IPS-NIHi7 (cell line): ENCODE data around the gene OCLN.
A peak's percentile ranks its signal among the peaks of the same experiment; 100 is the strongest.
"Not testable (repeated sequence)": the region's sequence is repeated elsewhere in the genome, so short reads cannot be mapped to it uniquely, and the experiment has no call there.

Experiments used
- DNase-seq: peaks from one replicate; pipeline ENCODE4 v3.0.0; 2012; ENCODE audit warnings: mixed read lengths; ENCODE audit errors: extremely low spot score

The OCLN gene

GRCh38 chr5:69491027-69491426 lies 1.6 kb upstream of the OCLN start:
- no peak for DNase-seq

DNA sequence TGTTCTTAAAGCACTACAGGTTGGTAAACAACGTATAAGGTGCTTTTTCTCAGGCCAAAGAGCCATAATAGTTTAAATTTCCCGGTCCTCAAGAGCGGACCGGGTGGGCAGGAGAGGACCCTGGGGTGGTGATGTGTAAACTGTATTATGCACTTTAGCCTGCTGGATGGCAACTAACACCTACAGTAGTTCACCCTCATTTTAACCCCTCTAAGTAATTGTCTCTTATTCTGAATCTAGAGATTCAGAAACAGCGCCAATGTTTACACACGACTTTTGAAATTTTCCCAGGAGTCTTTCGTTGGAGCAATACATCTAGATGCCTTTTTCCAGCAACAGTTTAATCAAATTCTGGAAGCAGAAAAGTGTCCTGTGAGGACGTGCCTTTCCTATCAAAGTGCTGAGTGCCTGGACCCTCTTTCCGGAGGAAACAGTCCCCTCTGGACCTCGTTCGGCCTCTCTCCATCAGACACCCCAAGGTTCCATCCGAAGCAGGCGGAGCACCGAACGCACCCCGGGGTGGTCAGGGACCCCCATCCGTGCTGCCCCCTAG lies 676 bp upstream of the OCLN start:
- DNase-seq = no peak

DNA sequence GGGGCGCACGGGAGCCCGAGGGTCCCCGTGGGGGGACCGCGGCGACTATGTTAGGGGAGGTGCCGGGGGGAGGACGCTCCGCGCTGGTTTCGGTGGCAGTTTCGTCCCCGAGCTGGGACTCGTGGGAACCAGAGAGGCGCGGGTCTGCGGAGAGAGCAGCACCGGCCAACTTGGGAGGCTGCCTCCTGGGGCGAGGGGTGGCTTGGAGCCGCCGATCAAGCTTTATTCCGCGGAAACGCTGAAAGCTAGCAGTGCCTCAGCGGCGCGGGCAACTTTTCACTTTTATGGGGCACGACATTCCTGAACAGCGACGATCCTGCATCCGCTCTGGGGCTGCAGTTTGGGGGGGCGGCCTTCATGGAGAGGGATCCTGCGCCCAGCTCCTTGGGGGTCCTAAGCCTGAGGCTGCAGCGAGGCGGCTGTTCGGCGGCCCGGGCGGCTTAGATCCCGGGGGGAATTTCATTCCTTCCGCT lies 369 bp downstream of the OCLN start:
- peak; percentile 37 for DNase-seq

- peak; percentile 41 for DNase-seq
Observed at GRCh38 chr5:69493396-69494133, 975 bp downstream of the OCLN start.

- DNase-seq = no peak
Observed at GRCh38 chr5:69494452-69494851, 1.9 kb downstream of the OCLN start.

GRCh38 chr5:69497006-69497520 lies 4.5 kb downstream of the OCLN start:
- no peak for DNase-seq

GRCh38 chr5:69498384-69498783 lies 5.8 kb downstream of the OCLN start:
- no peak for DNase-seq

DNA sequence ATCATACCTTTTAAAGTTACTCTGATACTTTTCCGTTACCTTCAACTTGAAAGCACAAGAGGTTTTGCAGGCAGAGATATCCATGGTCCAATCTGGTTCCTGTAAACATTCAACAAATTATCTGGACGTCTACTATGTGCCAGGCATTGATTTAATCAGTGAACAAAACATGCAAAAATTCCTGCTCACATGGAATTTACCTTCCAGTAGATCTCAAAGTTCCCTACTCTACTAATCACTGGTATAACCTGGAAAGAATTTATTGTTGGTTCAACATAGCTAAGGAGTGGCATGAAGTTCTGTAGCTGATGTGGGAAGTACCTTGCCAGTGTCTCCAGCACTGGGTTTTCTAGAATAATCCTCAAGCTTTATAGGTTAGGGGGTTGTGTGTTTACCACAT lies 9.8 kb downstream of the OCLN start:
- DNase-seq = no peak

DNA sequence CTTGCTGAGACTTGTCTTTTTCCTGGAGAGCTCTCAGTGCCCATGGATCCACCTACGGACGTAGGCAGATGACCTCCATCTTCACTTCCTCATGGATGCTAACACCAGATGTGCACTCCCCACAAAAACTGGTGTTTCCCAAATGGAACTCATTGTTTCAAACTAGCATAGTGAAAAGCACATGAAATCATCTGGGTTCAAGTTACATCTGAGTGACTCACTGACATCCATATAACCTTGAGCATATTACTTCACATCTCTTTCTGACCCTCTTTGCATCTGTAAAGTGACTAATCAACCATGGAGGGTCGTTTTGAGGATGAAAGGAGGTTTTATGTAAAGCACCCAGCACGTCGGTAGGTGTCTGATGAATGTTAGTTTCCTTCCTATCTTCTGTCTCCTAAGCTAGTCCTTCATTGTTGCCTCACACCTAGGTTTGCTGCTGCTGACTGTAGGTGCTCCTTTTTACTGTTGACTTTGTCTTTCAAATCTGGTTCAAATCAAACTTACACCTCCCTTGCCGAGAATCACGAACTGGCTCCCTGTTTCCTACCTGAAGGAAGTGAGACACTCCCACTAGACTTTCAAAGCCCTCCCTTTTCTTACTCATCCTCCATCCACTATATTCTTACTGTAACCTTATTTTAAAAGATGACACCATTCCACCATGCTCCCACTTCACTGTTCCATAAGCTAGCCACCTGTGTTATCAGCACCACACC lies 10.3 kb downstream of the OCLN start:
- DNase-seq = no peak

DNA sequence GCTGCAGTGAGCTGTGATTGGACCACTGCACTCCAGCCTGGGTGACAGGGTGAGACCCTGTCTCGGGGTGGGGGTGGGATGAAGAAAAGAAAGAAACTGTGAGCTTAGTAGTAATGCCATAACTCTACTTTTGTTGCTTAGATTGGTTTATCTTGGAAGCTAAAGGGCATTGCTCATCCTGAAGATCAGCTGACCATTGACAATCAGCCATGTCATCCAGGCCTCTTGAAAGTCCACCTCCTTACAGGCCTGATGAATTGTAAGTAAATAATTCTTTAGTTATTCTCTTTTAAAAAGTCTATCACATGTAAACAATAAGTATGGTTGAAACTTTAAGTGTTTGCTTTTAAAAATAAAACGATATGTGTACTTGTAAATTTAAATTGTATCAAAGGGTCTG lies 11.4 kb downstream of the OCLN start:
- DNase-seq = no peak

DNA sequence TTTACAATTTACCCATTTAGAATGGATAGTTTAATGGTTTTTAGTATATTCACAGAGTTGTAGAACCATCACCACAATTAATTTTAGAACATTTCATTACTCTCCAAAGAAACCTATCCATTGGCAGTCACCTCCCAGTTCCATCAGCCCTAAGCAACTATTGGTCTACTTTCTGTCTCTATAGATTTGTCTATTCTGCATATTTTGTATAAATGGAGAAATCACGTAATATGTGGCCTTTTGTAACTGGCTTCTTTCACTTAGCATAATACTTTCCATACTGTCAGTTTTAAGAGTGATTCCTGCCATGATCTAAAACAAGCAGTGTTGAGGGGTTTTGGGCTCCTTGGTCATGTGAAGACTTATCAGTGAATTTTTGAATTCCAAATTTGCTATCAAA lies 12.7 kb downstream of the OCLN start:
- DNase-seq = no peak

DNA sequence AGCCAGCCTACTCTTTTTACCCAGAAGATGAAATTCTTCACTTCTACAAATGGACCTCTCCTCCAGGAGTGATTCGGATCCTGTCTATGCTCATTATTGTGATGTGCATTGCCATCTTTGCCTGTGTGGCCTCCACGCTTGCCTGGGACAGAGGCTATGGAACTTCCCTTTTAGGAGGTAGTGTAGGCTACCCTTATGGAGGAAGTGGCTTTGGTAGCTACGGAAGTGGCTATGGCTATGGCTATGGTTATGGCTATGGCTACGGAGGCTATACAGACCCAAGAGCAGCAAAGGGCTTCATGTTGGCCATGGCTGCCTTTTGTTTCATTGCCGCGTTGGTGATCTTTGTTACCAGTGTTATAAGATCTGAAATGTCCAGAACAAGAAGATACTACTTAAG lies 16.6 kb downstream of the OCLN start:
- no peak for DNase-seq

DNA sequence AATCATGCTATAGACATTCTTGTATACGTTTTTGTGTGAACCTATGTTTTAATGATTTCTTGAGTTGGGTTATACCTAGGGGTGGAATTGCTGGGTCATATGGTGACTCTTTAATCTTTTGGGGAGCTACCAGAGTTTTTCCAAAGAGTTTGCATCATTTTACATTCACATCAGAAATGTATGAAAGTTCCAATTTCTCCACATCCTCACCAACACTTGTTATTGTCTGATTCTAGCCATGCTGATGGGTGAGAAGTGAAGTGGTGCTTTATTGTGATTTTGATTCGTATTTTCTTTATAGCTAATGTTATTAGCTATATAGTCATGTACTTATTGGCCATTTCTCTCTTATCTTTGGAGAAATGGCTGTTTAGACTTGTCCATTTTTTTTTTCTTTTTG lies 18.1 kb downstream of the OCLN start:
- no peak for DNase-seq

DNA sequence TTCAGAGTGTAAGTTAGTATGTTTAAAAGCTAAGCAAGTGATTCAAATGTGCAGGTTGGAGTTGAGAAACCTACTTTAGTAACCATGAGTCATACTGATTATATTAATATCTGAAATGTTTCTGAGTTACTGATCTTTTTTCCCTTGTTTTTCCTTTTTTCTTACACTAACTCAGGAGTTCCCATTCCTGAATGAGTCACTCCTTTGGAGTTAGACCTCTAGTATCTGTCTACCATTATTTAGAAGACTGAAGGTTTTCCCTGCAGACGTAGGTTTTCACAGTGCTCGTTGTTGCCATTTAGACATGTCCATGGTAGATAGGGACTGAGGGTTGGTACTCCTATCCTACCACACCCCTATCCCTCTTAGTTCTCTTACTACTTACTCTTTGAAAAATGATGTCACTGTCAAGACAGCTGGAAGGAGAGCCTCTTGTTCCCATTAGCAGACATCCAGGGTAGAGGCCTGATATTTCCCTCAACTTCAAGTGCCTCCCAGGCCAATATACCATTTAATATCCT lies 20.2 kb downstream of the OCLN start:
- no peak for DNase-seq

GRCh38 chr5:69515570-69515969 lies 23.0 kb downstream of the OCLN start:
- DNase-seq = not testable (repeated sequence)

- DNase-seq = no peak
Observed at GRCh38 chr5:69516769-69517168, 24.2 kb downstream of the OCLN start.

- DNase-seq = no peak
Observed at GRCh38 chr5:69517763-69518212, 25.2 kb downstream of the OCLN start.

- DNase-seq = no peak
Observed at GRCh38 chr5:69519285-69519684, 26.7 kb downstream of the OCLN start.

- no peak for DNase-seq
Observed at GRCh38 chr5:69522035-69522434, 29.4 kb downstream of the OCLN start.

DNA sequence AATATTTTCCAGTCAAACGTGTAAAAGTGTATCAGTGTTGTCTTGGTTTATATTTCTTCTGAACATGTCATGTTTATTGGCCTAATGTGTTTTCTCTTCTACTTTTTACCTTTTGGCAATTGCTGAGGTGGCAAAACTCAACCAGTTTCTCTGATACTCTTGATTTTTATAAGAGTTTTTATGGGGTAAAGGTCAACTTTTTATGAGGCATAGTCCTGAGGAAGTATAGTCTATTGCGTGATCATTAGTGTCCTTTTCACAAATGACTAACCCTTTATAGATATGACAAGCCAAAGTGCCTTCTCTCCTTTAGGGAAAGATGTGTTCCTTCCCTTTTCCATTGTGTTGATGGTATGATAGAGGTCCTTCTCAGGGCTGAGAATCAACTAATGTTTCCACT lies 32.9 kb downstream of the OCLN start:
- DNase-seq = no peak

- DNase-seq = no peak
Observed at GRCh38 chr5:69526660-69527059, 34.1 kb downstream of the OCLN start.

- DNase-seq = no peak
Observed at GRCh38 chr5:69527128-69527770, 34.7 kb downstream of the OCLN start.
